Measurements from ENCODE around the gene PRKN.
"Not testable (repeated sequence)": the region's sequence is repeated elsewhere in the genome, so short reads cannot be mapped to it uniquely, and the experiment has no call there.

Gene PRKN

GRCh38 chr6:161924516-161925116, 803.0 kb downstream of the PRKN start:
- no peak for DNase-seq

- no peak for DNase-seq
Observed at GRCh38 chr6:161922631-161923119, 804.9 kb downstream of the PRKN start.

GRCh38 chr6:161921602-161922395, 805.8 kb downstream of the PRKN start:
- DNase-seq, result no peak

GRCh38 chr6:161919691-161920090, 807.9 kb downstream of the PRKN start:
- DNase-seq, result no peak

DNA sequence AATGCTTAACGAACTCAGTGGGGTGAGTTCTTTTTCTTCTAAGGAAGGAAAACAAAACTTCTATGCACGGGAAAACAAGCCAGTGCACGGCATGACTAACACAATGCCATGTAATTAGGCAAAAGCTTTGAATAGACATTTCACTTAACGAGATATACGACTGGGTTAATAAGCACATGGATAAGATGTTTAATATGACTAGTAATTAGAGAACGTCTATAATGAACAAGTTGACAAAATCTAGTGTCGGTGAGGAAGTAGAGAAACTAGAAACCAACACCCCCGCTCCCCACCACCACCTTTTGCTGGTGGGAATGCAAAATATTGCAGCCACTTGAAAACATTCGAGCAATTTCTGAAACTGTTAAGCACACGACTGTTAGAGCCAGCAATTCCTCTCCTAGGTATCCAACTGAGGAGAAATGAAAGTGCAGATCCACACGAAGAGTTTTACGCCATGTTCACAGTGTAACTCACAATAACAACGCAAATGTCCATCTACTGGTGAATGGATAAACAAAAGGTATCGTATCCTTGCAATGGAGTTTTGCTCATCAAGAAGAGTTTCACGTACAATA, 808.8 kb downstream of the PRKN start:
- DNase-seq, result no peak

GRCh38 chr6:161918109-161918531, 809.4 kb downstream of the PRKN start:
- no peak for DNase-seq

DNA sequence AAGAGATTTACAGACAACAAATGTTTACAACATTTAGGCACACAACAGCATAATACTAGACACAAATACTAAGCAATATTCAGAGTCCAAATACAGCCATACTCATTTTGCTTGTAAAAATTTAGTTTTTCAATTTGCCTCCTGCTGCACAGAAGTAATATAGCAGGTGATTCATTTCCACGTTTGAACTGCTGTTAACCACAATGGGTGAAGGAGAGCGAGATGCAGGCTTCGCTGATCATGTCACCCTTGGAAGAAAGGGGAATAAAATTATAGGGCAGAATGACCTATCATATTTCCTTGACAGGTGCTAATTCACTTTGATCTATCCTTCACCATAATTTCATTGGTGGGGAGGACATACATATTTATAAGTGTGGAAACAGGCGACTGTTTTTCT, 809.9 kb downstream of the PRKN start:
- no peak for DNase-seq

GRCh38 chr6:161915456-161915964, 812.1 kb downstream of the PRKN start:
- no peak for DNase-seq

- no peak for DNase-seq
Observed at GRCh38 chr6:161908872-161909271, 818.7 kb downstream of the PRKN start.

- no peak for DNase-seq
Observed at GRCh38 chr6:161906571-161906970, 821.0 kb downstream of the PRKN start.

- no peak for DNase-seq
Observed at GRCh38 chr6:161903584-161904212, 823.9 kb downstream of the PRKN start.

GRCh38 chr6:161901740-161902426, 825.7 kb downstream of the PRKN start:
- no peak for DNase-seq

GRCh38 chr6:161894436-161894835, 833.1 kb downstream of the PRKN start:
- no peak for DNase-seq

- no peak for DNase-seq
Observed at GRCh38 chr6:161891542-161891941, 836.0 kb downstream of the PRKN start.

DNA sequence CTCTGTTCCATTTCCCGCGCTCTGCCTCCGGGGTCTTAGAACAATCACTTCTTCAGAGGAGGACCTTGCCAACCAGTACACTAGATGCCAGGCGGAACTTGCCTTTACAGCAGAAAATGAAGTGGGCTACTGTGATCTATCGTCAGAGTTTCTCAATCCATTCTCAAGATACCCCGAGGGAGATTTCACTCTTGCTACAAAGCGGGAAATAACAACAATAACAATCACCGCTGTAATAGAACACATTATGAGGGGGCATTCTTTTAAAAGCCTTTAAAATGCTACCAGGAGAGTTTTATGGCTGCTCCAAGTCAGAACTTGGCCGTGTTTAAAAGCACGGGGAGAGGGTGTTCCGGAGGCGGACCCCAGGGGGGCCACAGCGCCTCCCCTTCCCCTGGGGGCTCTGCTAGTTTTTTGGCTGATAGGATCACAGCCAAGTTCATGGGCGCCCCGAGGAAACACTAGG, 836.7 kb downstream of the PRKN start:
- DNase-seq, result no peak

DNA sequence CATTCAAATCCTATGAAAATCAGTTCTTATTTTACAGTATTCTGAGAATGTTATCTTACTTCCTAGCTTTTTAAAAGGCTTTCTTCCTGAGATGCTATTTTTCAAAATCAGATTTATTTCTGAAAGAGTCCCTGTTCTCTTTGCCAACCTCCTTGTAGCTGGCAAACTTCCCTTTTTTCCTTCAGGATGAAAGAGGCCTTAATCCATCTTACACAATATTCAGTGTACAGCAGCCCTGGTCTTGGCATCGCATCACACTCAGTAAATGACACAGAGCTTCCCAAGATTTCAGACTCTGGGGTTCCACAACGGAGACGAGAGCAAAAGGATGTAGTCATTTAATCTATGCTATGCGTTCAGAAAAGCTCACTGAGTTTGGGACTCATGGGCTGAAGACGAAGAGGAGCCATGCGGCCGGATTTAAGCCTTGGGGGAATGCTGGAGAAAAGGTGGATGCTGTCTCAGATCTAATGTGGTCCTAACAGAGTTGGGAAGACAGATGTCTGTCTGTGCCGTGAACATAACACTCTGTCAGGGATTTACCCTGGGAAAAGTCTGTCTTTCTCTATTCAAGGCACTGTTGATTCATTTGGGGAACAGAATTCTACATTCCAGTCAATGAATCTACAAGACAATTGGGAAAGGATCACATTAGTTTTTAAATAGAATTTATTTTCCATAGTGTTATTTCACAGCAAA, 837.3 kb downstream of the PRKN start:
- no peak for DNase-seq

GRCh38 chr6:161889324-161889723, 838.2 kb downstream of the PRKN start:
- no peak for DNase-seq

DNA sequence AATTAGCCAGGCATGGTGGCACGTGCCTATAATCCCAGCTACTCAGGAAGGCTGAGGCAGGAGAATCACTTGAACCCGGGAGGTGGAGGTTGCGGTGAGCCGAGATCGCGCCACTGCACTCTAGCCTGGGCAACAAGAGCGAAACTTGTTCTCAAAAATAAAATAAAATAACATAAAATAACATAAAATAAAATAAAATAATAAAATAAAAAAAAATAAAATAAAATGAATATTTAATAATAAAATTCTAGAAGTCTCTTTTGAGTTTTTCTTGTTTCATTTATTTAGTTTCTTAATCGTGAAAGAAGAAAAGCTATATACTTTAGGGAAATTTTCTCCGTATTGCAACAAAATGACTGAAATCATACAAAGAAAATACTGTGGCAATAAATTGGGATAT, 841.0 kb downstream of the PRKN start:
- DNase-seq, result not testable (repeated sequence)

DNA sequence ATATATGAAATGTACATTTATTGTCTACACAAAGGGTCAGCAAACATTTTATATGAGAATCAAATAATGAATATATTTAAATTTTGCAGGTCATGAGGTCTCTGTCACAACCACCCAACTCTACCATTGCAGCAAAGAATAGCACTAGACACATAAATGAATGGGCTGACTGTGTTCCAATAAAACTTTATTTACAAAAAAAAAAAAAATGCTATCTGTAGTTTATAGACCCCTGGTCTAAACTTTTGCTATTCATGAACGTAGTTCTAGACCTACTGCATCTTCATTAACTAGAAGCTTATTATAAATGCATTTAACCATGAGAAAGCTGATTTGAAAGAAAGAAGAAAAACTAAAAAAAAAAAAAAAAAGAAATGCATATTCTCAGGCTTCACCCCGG, 842.8 kb downstream of the PRKN start:
- no peak for DNase-seq

DNA sequence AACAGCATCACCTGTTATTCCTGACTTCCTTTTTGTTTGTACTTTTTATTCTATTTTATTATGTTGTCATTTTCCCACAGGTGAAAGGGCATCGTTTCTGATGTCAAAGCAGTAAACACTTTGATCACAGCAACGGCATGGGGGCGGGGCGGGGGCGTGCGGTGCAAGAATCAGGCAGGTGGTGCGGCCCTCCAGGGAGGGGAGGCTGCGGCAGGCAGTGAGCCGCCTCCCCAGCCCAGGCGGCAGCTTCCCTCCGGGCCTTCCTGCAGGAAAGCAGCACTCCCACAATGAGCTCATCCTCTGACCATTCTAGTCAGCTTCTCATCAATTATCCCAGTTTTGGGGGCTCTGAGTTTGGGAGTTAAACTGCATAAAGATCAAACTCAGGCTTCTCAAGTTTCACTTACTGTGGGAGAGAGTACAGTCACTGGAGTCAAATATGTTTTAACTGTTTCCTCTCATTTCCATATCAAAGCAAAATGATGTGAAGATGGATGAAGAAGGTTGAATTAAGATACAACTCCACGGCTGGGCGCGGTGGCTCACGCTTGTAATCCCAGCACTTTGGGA, 845.3 kb downstream of the PRKN start:
- DNase-seq, result no peak

DNA sequence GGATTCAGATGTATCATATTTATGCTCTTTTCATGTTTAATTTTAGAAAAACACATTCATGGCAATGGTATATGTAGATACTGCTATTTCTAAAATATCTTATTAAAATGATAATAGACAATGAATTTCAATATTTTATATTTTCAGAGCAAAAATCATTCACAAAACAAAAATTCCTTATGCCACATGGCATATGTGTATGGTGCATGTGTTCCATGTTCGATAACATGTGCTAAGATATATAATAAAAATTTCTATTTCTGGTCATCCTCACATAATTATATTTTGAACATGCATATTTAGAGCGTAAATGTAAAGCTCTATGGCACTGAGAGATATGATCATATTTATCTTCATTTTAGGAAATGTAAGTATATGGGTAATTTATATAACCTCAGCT, 847.5 kb downstream of the PRKN start:
- DNase-seq, result no peak

- no peak for DNase-seq
Observed at GRCh38 chr6:161876231-161876630, 851.3 kb downstream of the PRKN start.

Data from CD4-positive, alpha-beta T cell treated with Interleukin-12 subunit alpha and Interleukin-12 subunit beta, for 1 hour (primary cell).